ENCODE measurements around the gene CAPN9.

GRCh38 chr1:230787471-230787870 lies 40.3 kb downstream of the CAPN9 start:
- TF ChIP-seq CTCF (IDR thresholded peaks at IDR 0.05 in 4 of 5, conservative IDR thresholded peaks at IDR 0.05 in 1 of 5) (no peak), POLR2A (IDR thresholded peaks at IDR 0.05) (no peak)

Data from gastrocnemius medialis (tissue), 4 donors.